Mesothelial cell of epicardium (in vitro differentiated cells): Measurements from ENCODE around the gene MOCOS. TPM values are rescaled to one million over a fixed set of nuclear protein-coding genes. Genes with fewer than 3 reads are reported as not detected.

Experiments
- DNase-seq, 2 experiments: peaks; one replicate each; pipeline ENCODE4 v3.0.0; 2021; ENCODE audit warnings: low spot score in 2 of 2; ENCODE audit not compliant: unreplicated experiment in 2 of 2
- H3K27ac Mint-ChIP-seq: 2 replicates; pipeline ENCODE4 v1.8.0; 2021; ENCODE audit warnings: mixed read lengths
- H3K27me3 Mint-ChIP-seq: 2 replicates; pipeline ENCODE4 v1.8.0; 2021; ENCODE audit warnings: low read depth, mixed read lengths
- H3K36me3 Mint-ChIP-seq: 2 replicates; pipeline ENCODE4 v1.8.0; 2021; ENCODE audit warnings: mixed read lengths
- H3K4me1 Mint-ChIP-seq: 2 replicates; pipeline ENCODE4 v1.8.0; 2021; ENCODE audit warnings: mixed read lengths
- H3K4me3 Mint-ChIP-seq: 2 replicates; pipeline ENCODE4 v1.8.0; 2021; ENCODE audit warnings: mild to moderate bottlenecking, moderate library complexity, mixed read lengths
- H3K9me3 Mint-ChIP-seq: 2 replicates; pipeline ENCODE4 v1.8.0; 2021; ENCODE audit warnings: mixed read lengths
- total RNA-seq: library from RNA; stranded (reverse); gene quantifications from 3 replicates; pipeline ENCODE4 v1.2.1, GENCODE V29; 2021
- TF ChIP-seq, protein P1 (sequence below): fragments of 200-600 bp; sonication (generic); IDR thresholded peaks from one replicate; pipeline ENCODE4 v1.5.0; 2021; ENCODE audit warnings: antibody characterized with exemption; ENCODE audit not compliant: unreplicated experiment

MOCOS gene
- total RNA-seq, 1 donor from 2014 or later = 2.2 TPM

DNA sequence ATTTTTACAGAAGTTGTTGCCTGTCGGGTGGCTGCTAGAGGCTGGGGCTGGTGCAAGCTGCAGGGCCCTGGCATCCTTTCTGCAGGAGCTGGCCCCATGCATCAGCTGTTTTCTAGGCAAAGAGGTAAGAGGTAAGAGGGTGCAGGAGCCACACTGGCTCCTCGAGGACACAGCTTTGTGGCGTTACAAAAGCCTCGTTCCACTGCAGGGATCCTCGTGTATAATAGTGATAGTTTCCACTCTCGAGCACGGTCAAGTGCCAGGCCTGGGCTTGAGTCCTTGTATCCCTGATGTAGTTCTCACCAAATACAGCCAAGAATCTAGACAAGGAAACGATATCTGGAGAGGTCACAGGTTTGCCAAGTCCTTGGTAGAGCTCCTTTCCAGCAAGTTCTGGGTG is 77.0 kb downstream of the MOCOS start:
- TF ChIP-seq, protein P1, sequence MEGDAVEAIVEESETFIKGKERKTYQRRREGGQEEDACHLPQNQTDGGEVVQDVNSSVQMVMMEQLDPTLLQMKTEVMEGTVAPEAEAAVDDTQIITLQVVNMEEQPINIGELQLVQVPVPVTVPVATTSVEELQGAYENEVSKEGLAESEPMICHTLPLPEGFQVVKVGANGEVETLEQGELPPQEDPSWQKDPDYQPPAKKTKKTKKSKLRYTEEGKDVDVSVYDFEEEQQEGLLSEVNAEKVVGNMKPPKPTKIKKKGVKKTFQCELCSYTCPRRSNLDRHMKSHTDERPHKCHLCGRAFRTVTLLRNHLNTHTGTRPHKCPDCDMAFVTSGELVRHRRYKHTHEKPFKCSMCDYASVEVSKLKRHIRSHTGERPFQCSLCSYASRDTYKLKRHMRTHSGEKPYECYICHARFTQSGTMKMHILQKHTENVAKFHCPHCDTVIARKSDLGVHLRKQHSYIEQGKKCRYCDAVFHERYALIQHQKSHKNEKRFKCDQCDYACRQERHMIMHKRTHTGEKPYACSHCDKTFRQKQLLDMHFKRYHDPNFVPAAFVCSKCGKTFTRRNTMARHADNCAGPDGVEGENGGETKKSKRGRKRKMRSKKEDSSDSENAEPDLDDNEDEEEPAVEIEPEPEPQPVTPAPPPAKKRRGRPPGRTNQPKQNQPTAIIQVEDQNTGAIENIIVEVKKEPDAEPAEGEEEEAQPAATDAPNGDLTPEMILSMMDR = no peak

DNA sequence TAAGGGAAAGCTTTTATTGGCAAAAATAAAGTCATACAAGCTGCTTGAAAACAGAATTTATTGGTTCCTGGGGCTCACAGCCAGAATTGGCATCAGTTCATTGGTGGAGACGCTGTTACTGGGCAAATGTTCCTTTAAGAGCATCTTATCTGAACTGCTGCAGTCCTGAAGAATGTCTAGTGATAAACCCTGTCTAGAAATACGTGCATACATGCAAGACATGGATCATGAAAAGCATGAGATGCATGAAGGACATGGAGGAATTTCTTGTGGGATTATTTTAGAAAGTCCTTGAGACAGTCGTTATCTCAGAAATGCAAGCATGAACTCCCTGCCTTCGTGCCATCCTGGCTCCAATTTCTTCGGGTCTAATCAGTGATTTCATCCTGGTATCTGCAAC is 77.7 kb downstream of the MOCOS start:
- H3K27me3 Mint-ChIP-seq = no peaks in the 10 kb centered on the region
- H3K27ac Mint-ChIP-seq = peak overlapping the region; percentile 49

More for the DNA sequence above, 77.0 kb downstream of the MOCOS start:
- no peaks in the 10 kb centered on the region for H3K36me3 Mint-ChIP-seq
- no peak overlapping the region for H3K4me3 Mint-ChIP-seq
- DNase-seq = no peak
- peak overlapping the region; percentile 16 for H3K27ac Mint-ChIP-seq
- H3K4me1 Mint-ChIP-seq = peaks cover 30% of the 10 kb centered on the region
- no peaks in the 10 kb centered on the region for H3K27me3 Mint-ChIP-seq
- no peaks in the 10 kb centered on the region for H3K9me3 Mint-ChIP-seq

DNA sequence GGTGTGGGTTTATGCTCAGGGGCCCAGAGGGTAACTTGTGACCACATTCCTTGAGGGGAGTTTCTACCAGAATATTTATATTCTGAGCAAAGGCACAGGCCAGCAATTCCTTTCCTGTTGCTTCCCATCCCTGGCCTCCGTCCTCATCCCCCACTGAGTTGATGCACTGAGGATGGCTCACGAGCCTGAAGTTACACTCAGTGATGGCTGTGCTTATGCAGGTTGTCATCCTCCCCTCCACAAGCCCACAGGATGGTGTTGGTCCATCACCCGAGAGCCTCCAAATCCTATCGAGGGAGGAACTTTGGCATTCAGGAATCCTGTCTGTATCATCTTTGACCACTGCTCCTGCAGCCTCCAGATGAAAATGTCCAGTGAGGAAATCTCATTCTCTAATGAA is 81.9 kb downstream of the MOCOS start:
- Mint-ChIP-seq H3K27me3 (no peaks in the 10 kb centered on the region), H3K36me3 (no peaks in the 10 kb centered on the region), H3K9me3 (no peaks in the 10 kb centered on the region), H3K4me1 (peaks cover 26% of the 10 kb centered on the region), H3K4me3 (no peak overlapping the region), H3K27ac (no peak overlapping the region)
- no peak for DNase-seq
- TF ChIP-seq, protein P1 = no peak

More for the DNA sequence above, 77.7 kb downstream of the MOCOS start:
- Mint-ChIP-seq H3K9me3 (no peaks in the 10 kb centered on the region), H3K36me3 (no peaks in the 10 kb centered on the region), H3K4me1 (peaks cover 30% of the 10 kb centered on the region), H3K4me3 (no peak overlapping the region)
- DNase-seq = no peak
- TF ChIP-seq, protein P1 = no peak

DNA sequence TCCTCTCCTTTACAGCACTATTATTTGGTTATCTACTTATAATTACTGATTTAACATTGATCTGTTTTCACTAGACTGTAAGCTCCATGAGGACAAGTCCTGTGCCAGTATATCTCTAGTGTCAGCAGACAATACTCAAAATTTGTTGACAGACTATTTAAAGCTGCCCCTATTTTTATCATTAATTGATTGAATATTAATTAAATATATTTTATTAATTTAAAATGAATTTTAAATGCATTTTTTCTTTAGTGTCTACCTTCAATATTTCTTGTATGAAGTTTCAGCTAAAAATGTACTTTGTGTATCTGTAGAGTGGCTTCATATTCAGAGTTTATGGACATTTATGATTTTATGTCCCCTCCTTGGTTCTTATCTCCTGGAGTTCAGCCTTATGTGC is 83.9 kb downstream of the MOCOS start:
- TF ChIP-seq, protein P1 = no peak
- Mint-ChIP-seq H3K36me3 (no peaks in the 10 kb centered on the region), H3K4me1 (peaks cover 10% of the 10 kb centered on the region), H3K9me3 (no peaks in the 10 kb centered on the region), H3K4me3 (no peak overlapping the region), H3K27ac (no peak overlapping the region), H3K27me3 (peaks cover 7% of the 10 kb centered on the region)
- DNase-seq = no peak

- DNase-seq = no peak
- H3K27me3 Mint-ChIP-seq = peaks cover 19% of the 10 kb centered on the region
- no peak overlapping the region for H3K27ac Mint-ChIP-seq
- H3K4me3 Mint-ChIP-seq = no peak overlapping the region
- H3K36me3 Mint-ChIP-seq = no peaks in the 10 kb centered on the region
- no peaks in the 10 kb centered on the region for H3K9me3 Mint-ChIP-seq
- TF ChIP-seq, protein P1 = no peak
- H3K4me1 Mint-ChIP-seq = no peaks in the 10 kb centered on the region
Measured at GRCh38 chr18:36273347-36273746, 86.0 kb downstream of the MOCOS start.
